GM23248 (cell line): Measurements from ENCODE around the gene RNLS. TPM values are rescaled to one million over a fixed set of nuclear protein-coding genes. Genes with fewer than 3 reads are reported as not detected.

Experiments
- DNase-seq: peaks from one replicate; pipeline ENCODE4 v3.0.0-alpha.2; 2015
- H2AFZ ChIP-seq: fragments of 200-600 bp; sonication (generic); 2 replicates; pipeline ENCODE4 v1.6.1; 2016; ENCODE audit warnings: antibody characterized with exemption
- H3F3A ChIP-seq: fragments of 200-600 bp; sonication (generic); 2 replicates; pipeline ENCODE4 v1.6.1; 2016; ENCODE audit warnings: mild to moderate bottlenecking, antibody characterized with exemption, mixed run types; ENCODE audit not compliant: insufficient read depth
- H3K27ac ChIP-seq: fragments of 200-600 bp; sonication (generic); 2 replicates; pipeline ENCODE4 v1.5.1; 2016; ENCODE audit warnings: mild to moderate bottlenecking
- H3K27me3 ChIP-seq: fragments of 200-600 bp; sonication (generic); replicated peaks from 2 replicates; pipeline ENCODE4 v1.6.1; 2016; ENCODE audit warnings: mild to moderate bottlenecking; ENCODE audit not compliant: insufficient read depth
- H3K36me3 ChIP-seq: fragments of 200-600 bp; sonication (generic); 2 replicates; pipeline ENCODE4 v1.6.1; 2016; ENCODE audit warnings: low read depth, mild to moderate bottlenecking
- H3K4me1 ChIP-seq: fragments of 200-600 bp; sonication (generic); 2 replicates; pipeline ENCODE4 v1.6.1; 2016; ENCODE audit warnings: mild to moderate bottlenecking; ENCODE audit not compliant: insufficient read depth
- H3K4me2 ChIP-seq: fragments of 200-600 bp; sonication (generic); one replicate; pipeline ENCODE4 v1.6.1; 2016; ENCODE audit warnings: mild to moderate bottlenecking; ENCODE audit not compliant: unreplicated experiment
- H3K4me3 ChIP-seq: fragments of 200-600 bp; sonication (generic); 2 replicates; pipeline ENCODE4 v1.5.1; 2016; ENCODE audit warnings: mild to moderate bottlenecking
- H3K79me2 ChIP-seq: fragments of 200-600 bp; sonication (generic); 2 replicates; pipeline ENCODE4 v1.6.1; 2016; ENCODE audit warnings: mild to moderate bottlenecking; ENCODE audit not compliant: insufficient read depth
- H3K9ac ChIP-seq: fragments of 200-600 bp; sonication (generic); 2 replicates; pipeline ENCODE4 v1.6.1; 2016; ENCODE audit warnings: mild to moderate bottlenecking
- H3K9me2 ChIP-seq: fragments of 200-600 bp; sonication (generic); 2 replicates; pipeline ENCODE4 v1.6.1; 2016; ENCODE audit warnings: mixed run types, mild to moderate bottlenecking, moderate library complexity; ENCODE audit not compliant: insufficient read depth
- H3K9me3 ChIP-seq: fragments of 200-600 bp; sonication (generic); one replicate; pipeline ENCODE4 v1.6.1; 2017; ENCODE audit warnings: low read depth
- H4K20me1 ChIP-seq: fragments of 200-600 bp; sonication (generic); 2 replicates; pipeline ENCODE4 v1.6.0; 2016; ENCODE audit not compliant: insufficient read depth
- EZH2 ChIP-seq: fragments of 200-600 bp; sonication (generic); IDR thresholded peaks from 2 replicates; pipeline ENCODE4 v1.6.1; 2018; ENCODE audit warnings: antibody characterized with exemption, mild to moderate bottlenecking; ENCODE audit not compliant: insufficient read depth, poor library complexity, severe bottlenecking
- EZH2phosphoT487 ChIP-seq: fragments of 200-600 bp; sonication (generic); IDR thresholded peaks from 2 replicates; pipeline ENCODE4 v1.6.1; 2018; ENCODE audit warnings: antibody characterized with exemption, moderate library complexity, mild to moderate bottlenecking, low read depth; ENCODE audit not compliant: insufficient read depth
- WGBS, 2 experiments: methylation state at CpG; one replicate each; pipeline ENCODE4 v1.1.6; 2015 to 2017; ENCODE audit warnings: low lambda C conversion rate in 2 of 2, low coverage in 1 of 2; ENCODE audit errors: missing lambda C conversion rate in 2 of 2; 5-methylcytosine and 5-hydroxymethylcytosine counted together
- in situ Hi-C: fragments of 300-500 bp; cut with MboI; formaldehyde crosslinking; loops from 2 replicates; pipeline ENCODE4 v1.15.0; 2020
- polyA plus RNA-seq: library from polyadenylated mRNA; unstranded; fragments of >200 nt; fragmentation: Nextera tagmentation; extraction: Ambion mirVana; gene quantifications from 2 replicates; pipeline ENCODE4 v1.2.1, GENCODE V29; 2016
- total RNA-seq: library from RNA; depleted of rRNA; stranded (reverse); fragments of >200 nt; shearing (Covaris generic); gene quantifications from 2 replicates; pipeline ENCODE4 v1.2.3, GENCODE V29; 2014

RNLS gene
- total and polyA plus RNA-seq, 2 experiments from 2014 or later: 11.5 to 23.1 TPM

DNA sequence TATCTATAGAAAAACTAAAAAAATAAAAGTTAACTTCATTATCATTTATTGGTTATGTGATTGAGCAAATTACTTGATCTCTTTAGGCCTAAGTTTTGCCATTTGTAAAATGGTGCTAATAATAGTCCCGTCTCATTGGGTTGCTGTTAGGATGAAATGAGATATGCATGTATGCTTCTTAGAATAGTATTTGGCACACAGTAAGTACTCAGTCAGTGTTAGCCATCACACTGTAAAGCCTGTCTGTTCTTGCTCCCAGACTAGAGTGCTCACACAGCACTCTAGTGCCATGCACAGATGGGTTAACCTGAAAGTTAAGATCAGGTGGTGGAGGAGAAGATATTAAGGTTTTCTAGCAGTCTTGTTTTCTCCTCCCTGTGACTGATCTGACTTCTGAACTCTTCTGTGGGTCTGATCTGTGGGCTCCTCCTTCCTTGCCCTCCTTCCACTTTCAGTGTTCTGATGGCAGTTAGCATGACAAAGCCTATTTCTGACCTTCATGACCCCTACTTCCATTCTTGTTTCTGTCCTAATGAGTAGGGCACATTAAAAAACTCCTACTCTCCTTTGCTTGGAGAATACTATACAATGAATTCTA, 167.5 kb downstream of the RNLS start:
- Histone ChIP-seq H3K9ac (no peak overlapping the region), H3K9me2 (no peaks in the 10 kb centered on the region), H3K4me2 (no peak overlapping the region), H3F3A (no peaks in the 10 kb centered on the region), H3K27me3 (no peaks in the 10 kb centered on the region), H3K4me1 (no peaks in the 10 kb centered on the region), H3K9me3 (no peaks in the 10 kb centered on the region), H2AFZ (no peak overlapping the region), H3K36me3 (no peaks in the 10 kb centered on the region), H4K20me1 (no peaks in the 10 kb centered on the region), H3K79me2 (no peaks in the 10 kb centered on the region), H3K27ac (no peak overlapping the region), H3K4me3 (no peak overlapping the region)
- 98 to 100% methylated on average over 1 of the region's 1 CpG for WGBS, 2 experiments
- DNase-seq: no peak
- in situ Hi-C loops: no loop called here
- TF ChIP-seq EZH2phosphoT487 (no peak), EZH2 (no peak)

DNA sequence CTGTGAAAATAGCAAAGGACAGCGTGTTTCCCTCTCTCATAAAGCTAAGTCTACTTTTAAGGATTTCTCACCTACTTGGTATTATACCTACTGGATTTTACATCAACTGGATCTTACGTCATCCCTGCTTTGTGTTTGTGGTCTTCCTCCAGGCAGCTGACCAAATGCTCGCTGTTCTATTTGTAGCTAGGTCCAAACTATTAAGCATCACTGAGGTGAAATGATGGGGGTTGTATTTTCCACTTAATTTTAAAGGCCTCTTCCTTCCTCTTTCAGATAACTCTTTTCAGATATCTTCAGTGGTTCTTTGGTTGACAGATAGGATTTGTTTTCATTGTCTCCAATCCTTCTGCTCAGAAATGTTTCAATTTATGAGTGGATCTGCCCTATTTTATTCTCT, 169.7 kb downstream of the RNLS start:
- TF ChIP-seq EZH2: no peak
- TF ChIP-seq EZH2phosphoT487: no peak
- H2AFZ ChIP-seq: no peak overlapping the region

GRCh38 chr10:88411772-88412349, 171.3 kb downstream of the RNLS start:
- no peaks in the 10 kb centered on the region for H3K9me3 ChIP-seq
- no peak overlapping the region for H3K9ac ChIP-seq
- no peaks in the 10 kb centered on the region for H3K9me2 ChIP-seq
- WGBS, 2 experiments: 74 to 76% methylated on average over 6 of the region's 6 CpGs
- in situ Hi-C loops: no loop called here
- no peak overlapping the region for H3K4me3 ChIP-seq
- no peak overlapping the region for H3K27ac ChIP-seq
- DNase-seq: peak; percentile 39
- no peak for TF ChIP-seq EZH2
- no peak for TF ChIP-seq EZH2phosphoT487
- H3F3A ChIP-seq: peaks cover 7% of the 10 kb centered on the region; the same call in 1 of the 2 replicates
- peaks cover 16% of the 10 kb centered on the region for H3K4me1 ChIP-seq
- no peaks in the 10 kb centered on the region for H4K20me1 ChIP-seq
- H3K79me2 ChIP-seq: no peaks in the 10 kb centered on the region
- H2AFZ ChIP-seq: no peak overlapping the region
- H3K4me2 ChIP-seq: no peak overlapping the region
- no peaks in the 10 kb centered on the region for H3K27me3 ChIP-seq
- H3K36me3 ChIP-seq: no peaks in the 10 kb centered on the region

More for the DNA sequence above, 169.7 kb downstream of the RNLS start:
- Histone ChIP-seq H3K9ac (no peak overlapping the region), H3K4me3 (no peak overlapping the region), H3K9me2 (no peaks in the 10 kb centered on the region), H3K36me3 (no peaks in the 10 kb centered on the region), H3K4me1 (peaks cover 10% of the 10 kb centered on the region), H3K9me3 (no peaks in the 10 kb centered on the region), H3K79me2 (no peaks in the 10 kb centered on the region), H3K27ac (no peak overlapping the region), H4K20me1 (no peaks in the 10 kb centered on the region), H3K27me3 (no peaks in the 10 kb centered on the region), H3K4me2 (no peak overlapping the region), H3F3A (peaks cover 7% of the 10 kb centered on the region; the same call in 1 of the 2 replicates)
- 87 to 97% methylated on average over 3 of the region's 3 CpGs for WGBS, 2 experiments
- in situ Hi-C loops: no loop called here
- DNase-seq: no peak

GRCh38 chr10:88409824-88410223, 173.3 kb downstream of the RNLS start:
- no peaks in the 10 kb centered on the region for H3K9me2 ChIP-seq
- H3K4me1 ChIP-seq: peaks cover 16% of the 10 kb centered on the region
- H3K36me3 ChIP-seq: no peaks in the 10 kb centered on the region
- no peaks in the 10 kb centered on the region for H3K79me2 ChIP-seq
- DNase-seq: no peak
- peaks cover 7% of the 10 kb centered on the region; the same call in 1 of the 2 replicates for H3F3A ChIP-seq
- 38 to 55% methylated on average over 1 of the region's 1 CpG for WGBS, 2 experiments
- no peak overlapping the region for H3K9ac ChIP-seq
- no peaks in the 10 kb centered on the region for H3K27me3 ChIP-seq
- no peaks in the 10 kb centered on the region for H3K9me3 ChIP-seq
- H2AFZ ChIP-seq: no peak overlapping the region
- no peak overlapping the region for H3K27ac ChIP-seq
- in situ Hi-C loops: no loop called here
- no peak overlapping the region for H3K4me2 ChIP-seq
- no peak for TF ChIP-seq EZH2phosphoT487
- TF ChIP-seq EZH2: no peak
- no peaks in the 10 kb centered on the region for H4K20me1 ChIP-seq
- H3K4me3 ChIP-seq: no peak overlapping the region

DNA sequence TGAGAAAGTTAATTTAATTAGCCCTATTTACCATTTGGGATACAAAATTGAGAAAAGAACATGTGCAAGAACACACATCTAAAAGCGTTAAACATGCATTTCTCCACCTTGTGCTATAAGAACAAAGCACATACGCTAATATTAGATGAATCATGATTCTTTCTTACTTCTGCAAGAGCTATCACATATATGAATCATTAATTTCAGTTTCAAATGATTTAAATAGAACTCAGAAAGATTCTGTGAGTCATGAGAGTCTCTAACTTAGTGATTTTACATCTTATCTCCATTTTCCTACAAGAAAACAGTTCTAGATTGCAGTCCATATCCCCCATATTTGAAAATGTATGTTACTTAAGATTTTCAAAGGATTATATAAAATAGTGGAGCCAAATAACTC, 173.9 kb downstream of the RNLS start:
- TF ChIP-seq EZH2phosphoT487 (no peak), EZH2 (no peak)
- H3K27ac ChIP-seq: no peak overlapping the region
- 88 to 92% methylated on average over 2 of the region's 2 CpGs for WGBS, 2 experiments

More for the DNA sequence above, 173.9 kb downstream of the RNLS start:
- Histone ChIP-seq H3K9ac (no peak overlapping the region), H3K4me1 (peaks cover 16% of the 10 kb centered on the region), H3K36me3 (no peaks in the 10 kb centered on the region), H3K27me3 (no peaks in the 10 kb centered on the region), H3K9me2 (no peaks in the 10 kb centered on the region), H3K4me3 (no peak overlapping the region), H3K79me2 (no peaks in the 10 kb centered on the region), H3K9me3 (no peaks in the 10 kb centered on the region), H3F3A (peaks cover 7% of the 10 kb centered on the region; the same call in 1 of the 2 replicates), H4K20me1 (no peaks in the 10 kb centered on the region), H2AFZ (no peak overlapping the region), H3K4me2 (no peak overlapping the region)
- in situ Hi-C loops: no loop called here
- DNase-seq: peak; percentile 38
